GM12865 (cell line): Measurements from ENCODE around the gene STARD8.

Experiments
- DNase-seq: peaks from one replicate; pipeline ENCODE4 v3.0.0; 2010; ENCODE audit warnings: low read depth
- H3K4me3 ChIP-seq: 2 replicates; pipeline ENCODE4 v1.5.1; 2011; ENCODE audit warnings: mild to moderate bottlenecking, low read depth, low read length, control low read depth
- CTCF ChIP-seq: IDR thresholded peaks from 2 replicates; pipeline ENCODE4 v1.5.1; 2011; ENCODE audit warnings: low read length, control low read depth, low read depth, inconsistent platforms; ENCODE audit not compliant: insufficient read depth; ENCODE audit errors: missing control alignments

The STARD8 gene

GRCh38 chrX:68718443-68718820 lies 71.0 kb downstream of the STARD8 start:
- TF ChIP-seq CTCF = no peak
- DNase-seq = no peak
- H3K4me3 ChIP-seq = no peak overlapping the region

- DNase-seq = no peak
- H3K4me3 ChIP-seq = no peak overlapping the region
- no peak for TF ChIP-seq CTCF
These were observed 71.9 kb downstream of the STARD8 start for GRCh38 chrX:68719181-68719903.

GRCh38 chrX:68719904-68720614 lies 72.6 kb downstream of the STARD8 start:
- H3K4me3 ChIP-seq = no peak overlapping the region
- TF ChIP-seq CTCF = no peak
- no peak for DNase-seq

- no peak for TF ChIP-seq CTCF
- no peak for DNase-seq
- no peak overlapping the region for H3K4me3 ChIP-seq
These were observed 73.4 kb downstream of the STARD8 start for GRCh38 chrX:68720851-68721250.

- DNase-seq = no peak
- no peak overlapping the region for H3K4me3 ChIP-seq
- TF ChIP-seq CTCF = no peak
These were observed 74.1 kb downstream of the STARD8 start for GRCh38 chrX:68721546-68721945.

GRCh38 chrX:68721991-68722860 lies 74.8 kb downstream of the STARD8 start:
- no peak overlapping the region for H3K4me3 ChIP-seq
- no peak for DNase-seq
- no peak for TF ChIP-seq CTCF
